ENCODE measurements around the gene AGAP1.

AGAP1 gene

DNA sequence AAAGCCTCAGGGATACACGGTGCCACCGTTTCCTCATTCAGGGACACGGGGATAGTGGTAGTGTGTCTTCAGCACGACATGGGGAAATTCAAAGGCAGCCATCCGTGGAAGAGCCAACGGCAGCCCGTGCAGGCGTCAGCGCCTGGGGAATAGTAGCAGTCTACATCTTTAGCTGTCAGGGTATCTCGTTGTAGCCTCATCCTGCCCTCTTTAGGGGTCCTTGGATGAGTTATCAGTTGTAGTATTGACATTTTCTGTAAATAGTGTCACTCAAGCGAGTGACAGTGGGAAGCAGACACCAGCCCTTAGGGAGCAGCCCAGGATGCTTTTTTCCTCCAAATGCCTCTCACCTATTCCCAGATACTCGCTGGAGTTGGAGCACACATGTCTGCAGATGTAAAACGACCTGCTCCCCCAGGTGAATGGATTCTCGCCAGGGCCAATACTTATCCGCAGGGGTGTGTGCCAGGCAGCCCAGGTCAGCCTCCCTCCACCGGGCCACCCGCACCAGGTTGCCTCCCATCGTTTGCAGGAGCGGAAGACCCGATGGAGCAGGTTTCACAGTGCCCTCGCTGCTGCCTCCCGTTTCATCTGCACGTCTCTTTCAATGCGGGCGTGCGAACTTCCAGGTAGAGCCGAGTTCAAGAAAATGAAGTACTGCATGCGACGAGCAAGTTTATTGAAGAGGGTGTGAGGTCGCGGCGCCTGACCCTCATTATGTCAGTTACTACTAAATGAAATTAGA is 41.0 kb downstream of the AGAP1 start:
- peak; percentile 26 for DNase-seq

DNA sequence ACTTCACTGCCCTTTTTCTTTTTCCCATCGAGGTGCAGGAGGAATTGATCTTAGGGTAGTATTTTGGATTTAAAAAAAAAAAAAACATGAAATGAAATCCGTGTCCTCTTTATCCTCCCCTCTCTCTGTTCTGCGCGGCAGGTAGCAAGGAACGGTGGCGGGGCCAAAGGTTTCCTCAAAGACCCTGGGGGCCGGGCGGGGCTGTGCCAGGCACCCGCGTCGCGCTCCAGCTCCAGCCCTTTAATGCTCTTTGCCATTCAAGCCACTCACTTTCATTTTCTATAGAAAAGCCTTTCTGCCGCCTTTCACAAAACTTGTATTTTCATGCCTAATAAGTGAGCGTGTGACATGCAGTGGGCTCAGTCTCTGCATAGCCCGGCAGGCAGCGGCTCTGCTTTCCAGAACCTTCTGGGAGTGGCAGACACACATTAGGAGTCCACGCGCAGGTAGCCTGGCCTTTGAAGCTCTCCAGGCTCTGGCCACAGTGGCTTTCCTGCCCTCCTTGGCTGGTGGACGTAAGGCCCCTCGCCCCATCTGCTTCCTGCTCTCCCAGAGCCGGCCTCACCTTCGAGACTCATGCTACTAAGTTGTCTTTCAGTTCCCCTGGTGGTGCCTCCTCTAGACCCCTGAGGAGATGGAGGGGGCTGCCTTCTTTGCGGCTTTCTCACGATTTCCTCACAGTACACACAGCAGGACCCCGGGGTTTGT is 41.7 kb downstream of the AGAP1 start:
- no peak for DNase-seq

DNA sequence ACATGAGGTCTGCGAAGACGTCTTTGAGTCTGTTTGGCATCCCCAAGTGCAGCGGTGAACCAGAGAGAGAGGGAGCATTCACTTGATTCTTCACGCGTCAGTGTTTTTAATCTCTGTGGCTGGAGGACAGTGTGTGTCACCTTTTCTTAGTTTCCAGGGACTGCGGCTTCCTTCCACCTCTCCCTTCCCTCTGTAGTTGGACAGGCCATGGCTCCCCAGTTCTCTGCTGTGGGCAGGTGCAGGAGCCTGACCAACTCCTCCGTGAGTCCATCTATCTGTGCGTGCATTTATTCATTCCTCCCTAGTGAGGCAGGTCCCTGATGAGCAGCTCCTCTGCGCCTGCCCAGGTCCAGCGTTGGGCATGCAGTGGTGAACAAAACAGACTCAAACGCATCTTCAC is 42.9 kb downstream of the AGAP1 start:
- DNase-seq = no peak

DNA sequence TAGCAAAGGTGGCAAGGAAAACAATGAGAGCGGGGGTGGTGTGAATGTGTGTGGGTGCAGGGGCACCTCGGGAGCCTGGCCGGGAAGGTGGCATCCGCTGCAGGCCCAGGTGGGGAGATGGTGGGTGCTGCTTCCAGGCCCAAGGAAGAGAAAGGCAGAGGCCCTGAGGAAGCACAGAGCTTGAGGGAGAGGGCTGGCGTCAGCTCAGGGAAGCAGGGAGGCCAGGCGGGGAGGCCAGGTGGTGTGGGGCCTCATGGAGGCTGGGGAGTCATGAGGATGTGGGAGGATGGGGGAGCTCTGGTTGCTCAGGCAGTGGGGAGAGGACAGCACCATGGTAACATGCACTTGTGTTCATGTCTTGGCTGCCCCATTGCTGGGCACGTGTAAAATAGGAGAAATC is 43.3 kb downstream of the AGAP1 start:
- DNase-seq = no peak

DNA sequence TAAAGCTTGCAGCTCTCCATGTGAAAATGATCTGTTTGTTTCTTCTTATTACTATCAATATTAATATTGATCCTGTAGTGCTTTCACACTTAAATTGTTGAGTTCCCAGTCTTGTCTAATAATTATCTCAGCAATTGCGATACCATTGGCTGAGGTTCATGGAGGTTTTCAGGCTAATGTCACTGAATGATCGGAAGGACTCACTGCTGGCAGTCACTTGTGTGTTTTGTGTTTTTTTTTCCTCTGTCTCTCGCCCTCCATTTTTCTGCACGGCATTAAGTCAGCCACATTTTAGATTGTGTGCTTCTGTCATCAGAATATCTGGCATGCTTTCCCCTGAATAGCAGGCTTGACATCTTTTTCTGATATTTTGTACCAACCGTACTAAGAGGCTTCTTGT is 43.7 kb downstream of the AGAP1 start:
- no peak for DNase-seq

DNA sequence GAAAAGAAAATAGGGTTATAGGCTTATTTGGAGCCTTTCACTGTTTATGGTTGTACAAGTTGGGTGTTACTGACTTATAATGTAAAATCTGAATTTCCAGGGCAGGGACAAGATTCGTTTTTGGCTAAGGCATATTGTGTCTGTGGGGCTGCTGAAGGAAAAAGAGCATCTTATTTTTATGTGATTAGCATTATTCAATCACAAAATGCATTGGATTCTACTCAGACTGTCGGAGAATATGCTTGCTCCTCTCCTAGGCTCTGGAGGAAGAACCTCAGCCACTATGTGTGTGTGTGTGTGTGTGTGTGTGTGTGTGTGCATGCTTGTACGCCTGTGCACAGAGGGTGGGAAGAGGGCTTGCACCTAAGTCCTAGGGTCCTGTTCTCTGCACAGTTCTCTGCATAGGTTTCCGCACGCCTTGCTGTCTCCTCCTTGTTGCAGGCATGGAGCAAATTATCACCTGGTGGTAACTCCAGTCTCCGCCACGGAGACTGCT is 44.3 kb downstream of the AGAP1 start:
- DNase-seq = no peak

DNA sequence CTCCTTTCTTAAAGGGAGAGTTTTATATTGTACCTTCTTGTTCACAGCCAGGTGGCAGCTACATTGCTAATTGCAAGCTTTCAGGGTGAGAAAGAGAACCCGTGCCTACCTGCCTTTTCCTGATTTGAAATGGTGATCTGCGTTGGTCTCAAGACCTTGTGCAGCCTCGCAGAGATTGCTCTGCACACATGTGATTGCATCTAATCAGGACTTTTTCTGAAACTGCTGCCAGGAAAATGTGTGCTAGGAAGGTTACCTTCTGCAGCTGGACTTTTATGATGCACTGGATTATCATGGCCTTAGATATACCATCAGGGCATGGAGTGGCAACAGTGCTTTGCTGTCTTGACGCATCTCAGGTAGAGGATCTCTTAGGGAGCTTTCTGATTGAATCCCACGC is 45.1 kb downstream of the AGAP1 start:
- no peak for DNase-seq

DNA sequence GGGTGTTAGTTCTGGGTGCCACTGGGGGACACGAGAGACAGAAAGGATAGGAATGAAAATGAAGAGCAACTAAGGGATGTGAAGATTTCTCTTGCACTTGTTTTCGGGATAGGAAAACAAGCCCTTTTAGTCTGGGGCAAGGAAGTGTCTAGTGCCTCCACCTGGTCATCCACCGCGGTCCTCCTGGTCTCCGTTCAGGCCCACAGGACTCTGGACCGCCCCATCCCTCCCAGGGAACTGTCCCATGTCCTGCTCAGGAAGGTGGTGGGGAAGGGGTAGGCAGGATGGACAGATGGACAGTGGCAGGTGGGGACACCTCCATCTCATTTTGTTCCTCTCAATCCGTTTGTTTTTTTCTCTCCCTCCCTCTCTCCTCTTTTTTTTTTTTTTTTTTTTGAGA is 45.9 kb downstream of the AGAP1 start:
- no peak for DNase-seq

DNA sequence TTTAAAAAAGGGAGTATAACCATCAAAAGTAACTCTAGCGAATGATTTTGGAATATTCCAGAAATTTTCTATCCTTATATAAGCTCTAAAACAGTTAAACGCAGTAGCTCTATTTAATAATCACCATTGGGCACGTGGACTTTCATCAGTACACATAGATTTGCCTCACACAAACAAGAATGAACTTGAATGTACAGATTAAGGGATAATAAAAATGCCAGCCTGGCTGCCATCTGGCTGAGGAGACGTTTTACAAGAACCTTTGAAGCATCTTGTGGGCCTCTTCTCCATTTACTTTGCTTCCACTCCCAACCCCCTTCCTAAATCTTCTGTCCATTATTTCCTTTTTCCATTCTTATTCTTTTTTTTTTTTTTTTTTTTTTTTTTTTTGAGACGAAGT is 47.2 kb downstream of the AGAP1 start:
- no peak for DNase-seq

DNA sequence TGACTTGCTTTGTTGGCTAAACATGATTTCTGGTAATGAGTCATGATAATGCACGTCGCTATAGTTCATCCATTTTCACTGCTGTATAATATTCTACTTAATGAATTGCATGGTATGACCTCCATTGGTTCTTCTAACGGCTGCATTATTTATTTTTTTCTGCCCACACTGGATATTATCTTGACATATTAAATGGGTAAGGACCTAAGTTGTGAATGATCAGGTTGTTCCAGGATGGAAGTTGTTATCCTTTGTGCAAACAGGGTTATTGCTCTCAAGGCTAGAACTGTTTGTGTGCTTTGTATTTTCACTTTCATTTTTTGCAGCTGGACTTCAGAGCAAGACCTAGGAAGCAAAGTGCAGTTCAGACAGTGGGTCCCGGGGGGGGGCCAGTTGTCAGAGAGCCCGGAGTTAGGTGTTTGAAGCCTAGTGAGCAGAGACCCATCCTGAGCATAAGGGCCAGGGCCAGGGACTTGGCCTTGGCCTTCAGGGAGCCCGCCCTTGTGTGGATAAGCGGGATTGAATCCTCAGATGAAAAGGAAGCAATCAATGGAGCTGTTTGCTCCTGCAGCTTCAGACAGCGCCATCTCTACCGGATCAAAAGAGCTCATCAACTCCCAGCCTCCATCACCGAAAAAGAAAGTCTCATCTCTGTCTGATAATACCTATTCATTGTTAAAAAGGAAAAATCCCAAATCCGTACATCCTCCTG is 48.2 kb downstream of the AGAP1 start:
- DNase-seq = peak; percentile 47

DNA sequence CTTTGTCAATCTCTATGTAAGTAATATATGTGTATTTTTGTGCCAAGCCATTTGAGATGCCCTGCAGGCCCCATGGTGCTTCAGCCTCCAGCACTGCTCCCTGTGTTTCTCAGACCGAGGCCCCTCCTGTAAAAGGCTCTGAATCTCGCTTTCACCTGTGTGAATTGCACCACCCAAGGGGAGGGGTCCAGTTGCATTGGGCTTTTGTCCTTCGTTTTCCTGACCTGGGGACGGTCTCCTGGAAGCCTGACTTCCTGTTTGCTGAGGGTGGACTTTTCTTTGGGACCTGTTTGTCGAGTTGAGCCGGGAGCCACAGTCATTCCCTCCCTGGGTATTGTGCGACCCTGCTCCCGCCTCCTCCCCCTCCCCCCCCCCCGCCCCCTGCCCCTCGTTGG is 48.9 kb downstream of the AGAP1 start:
- peak; percentile 83 for DNase-seq

DNA sequence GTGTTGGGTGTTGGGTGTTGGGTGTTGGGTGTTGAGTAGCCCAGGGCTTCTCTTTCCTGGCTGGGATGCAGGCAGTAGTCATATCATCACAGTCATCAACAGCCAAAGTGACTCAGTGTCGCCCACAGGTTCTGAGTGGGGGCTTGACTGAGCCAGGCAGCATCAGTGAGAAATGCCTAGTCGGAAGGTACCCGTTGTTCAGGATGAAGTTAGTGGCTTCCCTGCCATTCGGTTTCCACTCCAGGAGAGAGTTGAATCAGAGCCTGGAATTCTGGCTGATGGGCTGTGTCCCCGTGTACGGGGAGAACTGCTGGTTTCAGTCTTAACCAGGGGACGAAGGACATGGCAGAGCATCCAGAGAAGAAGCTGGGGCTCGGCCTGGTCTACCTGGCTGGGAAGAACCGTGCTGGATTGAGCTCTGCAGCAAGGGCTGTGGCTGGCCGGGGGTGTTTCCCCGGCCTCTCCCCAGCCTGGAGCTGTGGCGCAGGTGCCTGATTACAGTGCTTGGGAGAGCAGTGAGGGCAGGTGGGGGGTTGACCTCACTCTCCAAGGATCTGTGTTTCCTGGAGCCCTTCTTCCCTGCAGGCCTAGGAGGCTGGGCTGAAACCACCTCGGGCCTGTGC is 49.4 kb downstream of the AGAP1 start:
- DNase-seq = no peak

DNA sequence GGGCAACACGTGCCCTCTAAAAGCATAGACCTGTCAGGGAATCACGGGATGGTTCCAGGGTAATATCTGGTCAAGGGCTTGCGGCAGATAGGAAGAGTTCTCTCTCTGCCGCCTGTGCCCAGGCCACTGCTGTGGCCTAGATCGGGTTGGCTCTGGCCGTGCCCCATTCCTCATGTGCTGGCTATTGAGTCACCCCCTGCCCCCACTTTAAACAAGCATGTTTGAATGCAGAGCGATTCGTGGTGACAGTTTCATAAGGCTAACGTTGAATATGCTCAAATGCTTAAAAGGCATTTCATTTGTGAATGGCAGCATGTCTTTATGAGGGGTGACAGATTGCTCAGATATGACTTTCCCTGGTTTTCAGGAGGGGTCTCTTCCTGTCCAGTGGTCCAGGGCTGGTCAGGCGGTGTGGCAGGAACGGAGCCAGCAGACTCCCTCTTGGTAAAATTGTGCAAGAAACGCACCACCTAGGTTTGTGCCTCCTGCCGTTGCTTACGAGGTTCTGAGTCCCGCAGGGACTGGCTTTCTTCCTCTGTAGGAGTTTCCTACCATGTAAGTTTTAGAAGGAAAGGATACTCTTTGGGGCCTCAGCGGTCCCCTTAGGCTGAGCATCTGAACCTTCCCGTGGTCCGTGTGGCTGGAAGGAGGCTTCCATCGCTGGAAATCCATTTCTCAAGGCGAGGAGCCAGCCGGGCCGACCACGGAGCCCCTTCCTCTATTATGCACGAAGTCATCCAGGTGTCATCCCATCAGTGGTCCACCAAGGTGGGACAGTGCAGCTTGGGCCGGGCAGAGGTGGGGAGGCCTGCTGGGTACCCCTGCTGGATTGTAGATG is 50.2 kb downstream of the AGAP1 start:
- no peak for DNase-seq

DNA sequence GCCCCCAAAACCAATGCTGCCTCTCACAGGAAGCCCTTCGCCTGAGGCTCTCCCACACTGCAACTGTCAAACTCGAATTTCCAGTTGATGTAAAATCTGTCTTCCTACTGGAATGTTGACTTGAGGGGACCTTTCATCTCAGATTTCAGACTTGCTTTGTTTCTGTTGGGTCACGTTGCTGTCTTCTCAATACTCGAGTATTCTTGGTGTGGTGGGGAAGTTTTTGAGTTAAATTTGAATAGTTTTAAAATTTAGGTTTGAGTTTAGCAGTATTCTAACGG is 50.8 kb downstream of the AGAP1 start:
- DNase-seq = no peak

DNA sequence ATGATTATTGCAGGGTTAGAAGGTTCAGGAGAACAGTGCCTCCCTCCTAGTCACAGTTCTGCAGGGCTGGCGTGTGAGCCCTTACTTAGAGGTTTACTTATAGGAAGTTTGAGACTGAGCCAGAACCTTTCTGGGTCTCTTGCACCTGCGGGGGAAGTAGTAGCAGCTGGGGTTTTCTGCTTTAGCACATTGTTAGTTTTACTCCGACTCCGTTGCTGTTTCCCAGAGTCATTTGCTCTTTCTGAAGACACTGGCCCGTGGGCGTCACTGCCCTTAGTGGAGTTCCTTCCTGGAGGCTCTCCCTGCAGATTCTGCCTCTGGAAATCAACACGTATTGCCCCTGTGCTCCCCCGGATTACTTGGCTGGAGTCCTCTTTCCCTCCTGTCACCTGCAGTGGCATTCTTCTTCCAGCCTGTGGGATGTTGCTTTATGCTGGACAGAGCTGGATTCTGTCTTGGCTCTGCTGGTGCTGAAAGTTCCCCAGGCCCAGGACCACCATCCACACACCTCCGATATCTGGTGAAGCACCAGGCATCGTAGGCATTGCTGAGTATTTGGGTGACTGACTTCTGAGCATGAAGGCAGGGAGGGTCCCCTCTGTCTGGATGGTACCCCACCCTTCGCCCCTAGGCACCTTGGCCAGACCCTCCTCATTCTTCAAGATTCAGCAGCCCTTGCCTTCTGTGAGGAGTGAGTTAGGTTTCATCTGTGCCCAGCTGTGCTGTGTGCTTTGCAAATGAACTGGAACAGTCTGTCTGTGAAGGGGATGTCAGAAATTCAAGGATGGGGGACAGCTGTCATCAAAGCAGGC is 51.7 kb downstream of the AGAP1 start:
- DNase-seq = no peak

DNA sequence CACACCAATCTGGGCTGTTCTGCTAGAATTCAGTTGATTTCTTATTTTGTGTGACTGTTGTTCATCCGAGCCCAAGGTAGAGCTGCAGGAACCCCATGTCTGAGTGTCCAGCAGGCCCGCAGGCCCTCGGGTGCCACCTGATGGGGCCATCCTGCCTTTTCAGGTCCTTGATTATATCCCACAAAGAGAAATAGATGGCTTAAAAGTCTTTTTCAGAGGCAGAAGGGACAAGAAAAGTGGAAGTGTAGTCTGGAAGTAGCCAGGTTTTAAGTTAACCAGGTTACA is 52.2 kb downstream of the AGAP1 start:
- no peak for DNase-seq

DNA sequence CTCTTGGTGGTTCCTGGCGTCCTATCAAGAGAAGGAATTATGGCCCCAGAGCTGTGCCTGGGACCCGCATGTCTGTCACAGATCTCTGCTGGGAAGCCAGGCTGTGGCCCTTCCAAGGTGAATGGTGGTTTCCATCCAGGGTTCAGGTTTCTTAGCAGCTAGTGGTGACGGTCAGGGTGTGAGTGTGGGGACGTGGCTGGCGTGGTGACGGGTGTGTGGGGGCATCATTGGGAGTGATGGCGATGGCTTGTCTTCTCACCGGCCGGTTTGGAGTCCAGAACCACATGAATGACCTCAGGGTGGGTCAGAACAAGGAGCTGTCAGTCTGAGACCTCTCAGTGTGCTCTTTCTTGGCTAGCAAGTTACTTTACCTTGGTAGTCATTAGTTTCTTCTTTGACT is 52.6 kb downstream of the AGAP1 start:
- DNase-seq = no peak

DNA sequence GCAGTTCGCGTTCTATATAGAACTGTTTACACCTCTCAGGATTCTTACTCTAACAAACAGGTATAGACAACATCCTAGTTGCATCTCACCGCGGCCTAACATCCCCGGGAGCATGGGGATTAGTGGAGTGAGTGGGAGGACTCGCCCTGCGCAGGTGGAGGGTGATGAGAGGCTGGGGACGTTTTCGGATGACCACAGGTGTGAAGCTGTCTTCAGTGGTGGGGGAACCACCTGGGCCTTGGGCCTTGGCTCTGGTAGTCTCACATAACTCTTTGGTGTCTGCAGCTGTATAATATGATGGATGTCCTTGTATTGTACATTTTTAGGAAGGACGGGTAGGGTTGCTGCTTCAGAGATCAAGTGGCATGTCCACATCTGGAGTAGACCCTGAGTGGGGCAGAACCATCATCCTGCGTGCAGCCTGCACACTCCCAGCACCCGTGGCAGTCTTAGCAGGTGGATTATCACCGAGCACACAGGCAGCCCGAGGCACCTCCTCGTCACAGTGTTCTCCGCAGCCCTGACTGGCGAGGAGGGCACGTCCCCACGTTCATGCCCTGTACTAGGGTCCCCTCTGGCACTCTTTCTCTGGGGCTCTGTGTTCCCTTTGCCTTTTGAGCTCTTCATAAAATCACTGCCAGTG is 56.0 kb downstream of the AGAP1 start:
- no peak for DNase-seq

DNA sequence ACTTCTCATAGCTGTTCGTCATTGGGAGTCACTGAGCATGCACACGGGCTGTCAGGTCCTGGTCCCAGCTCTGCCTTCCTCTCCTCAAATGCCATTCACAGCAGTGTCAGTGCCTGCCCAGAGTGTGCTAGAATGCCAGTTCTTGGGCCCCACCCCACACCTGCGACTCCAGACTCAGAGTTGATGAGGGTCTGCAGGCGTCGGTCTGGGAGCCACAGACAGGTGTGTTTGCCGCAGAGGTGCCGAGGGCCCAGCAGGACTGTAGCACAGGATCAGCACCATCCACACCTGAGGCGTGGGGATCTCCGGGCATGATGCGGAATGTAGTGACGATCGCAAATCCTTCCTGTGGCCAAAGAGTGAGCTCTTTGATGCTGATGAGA is 56.5 kb downstream of the AGAP1 start:
- DNase-seq = no peak

DNA sequence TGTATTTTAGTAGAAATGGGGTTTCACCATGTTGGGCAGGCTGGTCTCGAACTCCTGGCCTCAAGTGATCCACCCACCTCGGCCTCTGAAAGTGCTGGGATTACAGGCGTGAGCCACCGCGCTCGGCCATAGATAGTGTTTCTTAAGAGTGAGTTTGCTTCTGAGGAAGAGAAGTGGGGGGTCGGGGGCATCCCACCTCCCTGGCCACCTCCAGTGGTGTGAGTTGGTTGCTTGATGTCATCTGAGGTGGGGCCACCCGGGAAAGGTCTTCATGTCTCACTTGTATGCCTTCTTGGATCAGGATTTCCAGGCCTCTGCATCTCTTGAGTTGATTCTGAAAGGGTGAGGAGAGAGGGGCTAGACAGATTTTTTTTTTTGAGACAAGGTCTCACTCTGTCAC is 57.1 kb downstream of the AGAP1 start:
- DNase-seq = no peak

DNA sequence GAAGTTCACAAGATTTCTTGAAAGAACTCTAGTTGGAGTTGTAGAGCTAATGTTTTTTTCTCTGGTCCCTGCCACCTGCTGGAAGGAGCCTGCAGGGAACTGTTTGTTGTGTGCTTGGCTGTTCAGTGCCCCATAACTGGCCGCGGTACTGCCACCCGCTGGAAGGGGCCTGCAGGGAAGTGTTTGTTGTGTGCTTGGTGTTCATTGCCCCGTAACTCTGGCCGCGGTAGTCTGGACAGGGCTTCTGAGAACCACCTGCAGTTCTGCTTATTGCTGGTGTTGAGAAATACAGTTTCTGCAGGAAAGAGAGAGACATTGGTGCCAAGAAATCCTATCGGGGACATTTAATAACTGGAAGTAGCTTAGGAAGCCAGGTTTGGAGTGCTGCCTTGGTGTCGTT is 58.1 kb downstream of the AGAP1 start:
- DNase-seq = peak; percentile 79

DNA sequence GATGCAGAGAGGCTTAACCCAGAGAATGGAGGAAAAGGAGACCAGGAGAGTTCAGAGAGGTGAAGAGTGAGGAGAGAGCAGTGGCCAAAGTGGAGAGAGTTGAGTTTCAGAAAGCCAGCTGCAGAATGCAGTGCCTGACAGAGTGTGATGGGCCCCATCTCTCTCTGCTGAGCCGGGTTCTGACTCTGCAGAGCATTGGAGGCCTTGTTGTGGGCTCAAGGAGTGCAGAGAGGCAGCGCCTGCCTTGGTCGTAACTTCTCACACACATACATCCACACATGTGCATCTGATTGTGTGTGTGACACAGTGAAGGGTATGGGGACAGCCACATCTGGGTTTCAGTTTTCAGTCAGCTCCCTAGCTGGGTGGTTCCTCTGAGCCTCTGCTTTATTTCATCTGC is 58.8 kb downstream of the AGAP1 start:
- no peak for DNase-seq
